NCI-H2227 (cell line): ENCODE results near the gene SLC9A9.

Experiments
- DNase-seq: peaks from one replicate; lab custom pipeline; 2025; ENCODE audit not compliant: unreplicated experiment; lab: John Stamatoyannopoulos, UW

Gene SLC9A9

GRCh38 chr3:143430568-143430967, 417.7 kb downstream of the SLC9A9 start:
- DNase-seq, result no peak

- no peak for DNase-seq
Observed at GRCh38 chr3:143429628-143430514, 418.4 kb downstream of the SLC9A9 start.

- DNase-seq, result no peak
Observed at GRCh38 chr3:143428294-143428693, 420.0 kb downstream of the SLC9A9 start.

- DNase-seq, result no peak
Observed at GRCh38 chr3:143427631-143428030, 420.6 kb downstream of the SLC9A9 start.

GRCh38 chr3:143424874-143425273, 423.4 kb downstream of the SLC9A9 start:
- no peak for DNase-seq

- no peak for DNase-seq
Observed at GRCh38 chr3:143421556-143421955, 426.7 kb downstream of the SLC9A9 start.

- DNase-seq, result no peak
Observed at GRCh38 chr3:143419611-143420010, 428.7 kb downstream of the SLC9A9 start.

- no peak for DNase-seq
Observed at GRCh38 chr3:143418391-143418790, 429.9 kb downstream of the SLC9A9 start.

- DNase-seq, result no peak
Observed at GRCh38 chr3:143416229-143416628, 432.0 kb downstream of the SLC9A9 start.

GRCh38 chr3:143414571-143415253, 433.6 kb downstream of the SLC9A9 start:
- DNase-seq, result no peak

GRCh38 chr3:143413372-143413771, 434.9 kb downstream of the SLC9A9 start:
- DNase-seq, result no peak

GRCh38 chr3:143412084-143412483, 436.2 kb downstream of the SLC9A9 start:
- DNase-seq, result no peak

- DNase-seq, result no peak
Observed at GRCh38 chr3:143410259-143410658, 438.0 kb downstream of the SLC9A9 start.

GRCh38 chr3:143408771-143409170, 439.5 kb downstream of the SLC9A9 start:
- DNase-seq, result no peak

GRCh38 chr3:143402602-143403001, 445.7 kb downstream of the SLC9A9 start:
- no peak for DNase-seq

GRCh38 chr3:143396790-143397189, 451.5 kb downstream of the SLC9A9 start:
- DNase-seq, result no peak

- no peak for DNase-seq
Observed at GRCh38 chr3:143389388-143389787, 458.9 kb downstream of the SLC9A9 start.

GRCh38 chr3:143387425-143387824, 460.8 kb downstream of the SLC9A9 start:
- no peak for DNase-seq

GRCh38 chr3:143384076-143384475, 464.2 kb downstream of the SLC9A9 start:
- DNase-seq, result no peak

GRCh38 chr3:143383421-143383820, 464.8 kb downstream of the SLC9A9 start:
- DNase-seq, result no peak

GRCh38 chr3:143382816-143383215, 465.5 kb downstream of the SLC9A9 start:
- DNase-seq, result no peak

GRCh38 chr3:143380449-143380848, 467.8 kb downstream of the SLC9A9 start:
- DNase-seq, result peak; percentile 4
